ENCODE results near the gene TMC5.

Gene TMC5

DNA sequence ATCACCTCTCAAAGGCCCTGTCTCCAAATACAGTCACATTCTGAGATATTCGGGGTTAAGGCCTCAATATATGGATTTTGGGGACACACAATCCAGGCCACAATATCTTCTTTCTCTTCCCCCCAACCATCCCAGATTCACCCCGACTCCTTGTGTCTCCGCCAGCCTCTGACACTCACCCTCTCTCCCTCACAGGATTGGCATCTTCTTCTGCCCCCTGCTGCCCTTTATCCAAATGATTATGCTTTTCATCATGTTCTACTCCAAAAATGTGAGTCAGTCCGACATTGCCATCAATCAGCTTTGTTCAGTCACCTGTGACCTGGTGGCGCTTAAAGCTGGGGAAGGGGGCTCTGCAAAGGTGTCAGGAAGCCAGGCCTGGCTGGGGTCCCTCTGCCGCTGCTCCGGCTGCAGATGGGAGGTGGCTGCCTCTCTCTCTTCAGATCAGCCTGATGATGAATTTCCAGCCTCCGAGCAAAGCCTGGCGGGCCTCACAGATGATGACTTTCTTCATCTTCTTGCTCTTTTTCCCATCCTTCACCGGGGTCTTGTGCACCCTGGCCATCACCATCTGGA is 69.2 kb downstream of the TMC5 start:
- Histone ChIP-seq H3K36me3 (ENCODE audit: insufficient read depth, low read length) (no peaks in the 10 kb centered on the region), H3K27ac (ENCODE audit: low read depth, low read length) (no peak overlapping the region), H3K9ac (ENCODE audit: low read length) (no peak overlapping the region), H3K4me1 (ENCODE audit: insufficient read depth, low read length) (no peaks in the 10 kb centered on the region), H3K27me3 (ENCODE audit: control insufficient read depth in 1 of 2, insufficient read depth in 2 of 2, low read length in 2 of 2) (no peaks in the 10 kb centered on the region), H3K9me3 (ENCODE audit: low read length) (no peaks in the 10 kb centered on the region), H3K4me3 (ENCODE audit: low read depth in 1 of 2, low read length in 2 of 2) (no peak overlapping the region)

DNA sequence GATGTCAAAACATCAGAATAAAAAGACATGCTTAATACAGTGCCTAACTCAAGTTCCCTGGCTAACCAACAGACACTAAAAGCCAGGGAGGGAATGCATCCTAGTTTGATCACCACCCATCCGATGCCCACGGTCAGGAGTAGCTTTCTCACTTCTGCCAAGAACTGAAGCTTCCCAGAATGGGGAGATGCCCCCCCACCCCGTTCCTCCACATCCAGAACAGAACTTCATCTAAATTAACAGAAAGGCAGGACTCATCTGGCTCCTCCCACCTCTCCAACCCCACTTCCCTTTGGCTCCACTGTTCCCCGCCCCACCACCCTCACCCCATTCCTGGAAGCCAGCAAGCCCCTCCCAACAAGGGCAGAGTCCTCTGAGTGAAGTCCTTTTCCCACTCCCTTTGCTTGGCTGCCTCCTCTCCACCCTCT is 70.5 kb downstream of the TMC5 start:
- no peaks in the 10 kb centered on the region for H3K36me3 ChIP-seq (ENCODE audit: insufficient read depth, low read length)
- no peaks in the 10 kb centered on the region for H3K9me3 ChIP-seq (ENCODE audit: low read length)
- H3K27ac ChIP-seq (ENCODE audit: low read depth, low read length) = no peak overlapping the region
- no peak overlapping the region for H3K4me3 ChIP-seq (ENCODE audit: low read depth in 1 of 2, low read length in 2 of 2)
- no peak overlapping the region for H3K9ac ChIP-seq (ENCODE audit: low read length)
- no peaks in the 10 kb centered on the region for H3K27me3 ChIP-seq (ENCODE audit: control insufficient read depth in 1 of 2, insufficient read depth in 2 of 2, low read length in 2 of 2)
- H3K4me1 ChIP-seq (ENCODE audit: insufficient read depth, low read length) = no peaks in the 10 kb centered on the region

DNA sequence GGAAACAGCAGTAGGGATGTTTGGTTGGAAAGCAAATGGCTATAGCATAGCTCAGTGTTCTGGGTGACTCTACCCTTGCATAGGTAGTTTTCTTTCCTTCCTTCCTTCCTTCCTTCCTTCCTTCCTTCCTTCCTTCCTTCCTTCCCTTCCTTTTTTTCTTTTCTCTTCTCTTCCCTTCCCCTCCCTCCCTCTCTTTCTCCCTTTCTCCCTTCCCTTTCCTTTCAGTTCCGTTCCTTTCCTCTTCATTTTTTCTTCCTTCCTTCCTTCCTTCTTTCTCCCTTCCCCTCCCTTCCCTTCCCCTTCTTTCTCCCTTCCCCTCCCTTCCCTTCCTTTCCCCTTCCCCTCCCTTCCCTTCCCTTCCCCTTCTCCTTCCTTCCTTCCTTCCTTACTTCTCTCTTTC is 72.9 kb downstream of the TMC5 start:
- no peaks in the 10 kb centered on the region for H3K4me1 ChIP-seq (ENCODE audit: insufficient read depth, low read length)
- H3K36me3 ChIP-seq (ENCODE audit: insufficient read depth, low read length) = no peaks in the 10 kb centered on the region

DNA sequence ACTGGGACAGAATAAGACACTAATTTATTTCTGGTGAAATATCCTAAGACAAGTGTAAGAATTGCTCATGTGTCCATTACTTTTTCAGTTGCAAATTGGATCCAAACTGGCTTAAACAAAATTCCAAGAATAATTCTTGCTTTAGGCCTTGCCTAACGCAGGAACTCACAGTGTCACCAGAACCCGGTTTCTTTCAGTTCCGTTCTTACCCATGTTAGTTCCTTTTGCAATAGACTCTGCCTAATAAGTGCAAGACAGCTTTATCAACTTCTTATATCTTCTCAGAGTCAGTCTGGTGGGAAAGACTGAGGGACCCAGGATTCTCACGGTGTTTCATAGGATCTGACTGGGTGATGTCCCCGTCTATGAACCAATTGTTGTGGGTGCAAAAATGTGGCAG is 79.5 kb downstream of the TMC5 start:
- Histone ChIP-seq H3K27ac (ENCODE audit: low read depth, low read length) (no peak overlapping the region), H3K9me3 (ENCODE audit: low read length) (no peaks in the 10 kb centered on the region), H3K27me3 (ENCODE audit: control insufficient read depth in 1 of 2, insufficient read depth in 2 of 2, low read length in 2 of 2) (no peaks in the 10 kb centered on the region), H3K9ac (ENCODE audit: low read length) (no peak overlapping the region), H3K4me3 (ENCODE audit: low read depth in 1 of 2, low read length in 2 of 2) (no peak overlapping the region), H3K4me1 (ENCODE audit: insufficient read depth, low read length) (no peaks in the 10 kb centered on the region), H3K36me3 (ENCODE audit: insufficient read depth, low read length) (peaks cover 13% of the 10 kb centered on the region)

More for the DNA sequence above, 72.9 kb downstream of the TMC5 start:
- Histone ChIP-seq H3K9ac (ENCODE audit: low read length) (no peak overlapping the region), H3K4me3 (ENCODE audit: low read depth in 1 of 2, low read length in 2 of 2) (no peak overlapping the region), H3K27ac (ENCODE audit: low read depth, low read length) (no peak overlapping the region), H3K9me3 (ENCODE audit: low read length) (no peaks in the 10 kb centered on the region), H3K27me3 (ENCODE audit: control insufficient read depth in 1 of 2, insufficient read depth in 2 of 2, low read length in 2 of 2) (no peaks in the 10 kb centered on the region)

DNA sequence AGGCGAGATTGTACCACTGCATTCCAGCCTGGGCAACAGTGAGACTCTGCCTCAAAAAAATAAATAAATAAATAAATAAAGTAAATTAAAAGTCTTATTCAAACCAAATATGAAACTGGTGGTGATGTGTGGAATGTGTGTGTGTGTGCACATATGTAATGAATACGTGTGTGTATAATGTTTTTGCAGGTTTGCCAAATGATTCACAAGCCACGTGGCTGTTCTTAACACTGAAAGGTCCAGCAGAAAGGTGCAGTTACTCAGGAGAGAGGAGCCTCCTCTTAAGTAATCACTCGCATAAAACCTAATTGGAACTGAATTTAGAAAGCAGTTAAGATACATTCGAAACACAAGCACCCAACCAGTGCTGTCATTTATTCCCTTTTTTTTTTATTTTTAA is 81.3 kb downstream of the TMC5 start:
- Histone ChIP-seq H3K27ac (ENCODE audit: low read depth, low read length) (no peak overlapping the region), H3K4me1 (ENCODE audit: insufficient read depth, low read length) (no peaks in the 10 kb centered on the region), H3K9ac (ENCODE audit: low read length) (no peak overlapping the region), H3K9me3 (ENCODE audit: low read length) (no peaks in the 10 kb centered on the region), H3K36me3 (ENCODE audit: insufficient read depth, low read length) (peaks cover 27% of the 10 kb centered on the region), H3K27me3 (ENCODE audit: control insufficient read depth in 1 of 2, insufficient read depth in 2 of 2, low read length in 2 of 2) (no peaks in the 10 kb centered on the region), H3K4me3 (ENCODE audit: low read depth in 1 of 2, low read length in 2 of 2) (no peak overlapping the region)

DNA sequence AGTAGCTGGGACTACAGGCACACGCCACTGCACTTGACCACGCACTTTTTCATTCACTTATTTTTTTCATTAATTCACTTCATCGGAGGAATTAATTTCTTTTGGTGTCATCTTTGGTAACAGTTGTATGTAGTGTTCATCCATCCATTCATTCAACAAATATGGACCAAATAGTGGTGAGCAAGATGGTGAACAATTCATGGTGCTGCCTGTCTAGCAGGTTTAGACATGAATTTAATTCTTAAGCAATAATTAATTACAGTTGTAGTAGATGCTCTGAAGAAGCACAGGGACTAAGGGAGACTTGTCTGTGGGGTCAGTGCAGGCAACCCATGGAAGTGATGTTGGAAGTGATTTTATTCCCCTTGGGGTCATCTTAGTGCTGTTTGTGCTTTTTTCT is 81.8 kb downstream of the TMC5 start:
- Histone ChIP-seq H3K4me3 (ENCODE audit: low read depth in 1 of 2, low read length in 2 of 2) (no peak overlapping the region), H3K4me1 (ENCODE audit: insufficient read depth, low read length) (no peaks in the 10 kb centered on the region), H3K9me3 (ENCODE audit: low read length) (no peaks in the 10 kb centered on the region), H3K36me3 (ENCODE audit: insufficient read depth, low read length) (peaks cover 29% of the 10 kb centered on the region), H3K27ac (ENCODE audit: low read depth, low read length) (no peak overlapping the region), H3K9ac (ENCODE audit: low read length) (no peak overlapping the region), H3K27me3 (ENCODE audit: control insufficient read depth in 1 of 2, insufficient read depth in 2 of 2, low read length in 2 of 2) (no peaks in the 10 kb centered on the region)

DNA sequence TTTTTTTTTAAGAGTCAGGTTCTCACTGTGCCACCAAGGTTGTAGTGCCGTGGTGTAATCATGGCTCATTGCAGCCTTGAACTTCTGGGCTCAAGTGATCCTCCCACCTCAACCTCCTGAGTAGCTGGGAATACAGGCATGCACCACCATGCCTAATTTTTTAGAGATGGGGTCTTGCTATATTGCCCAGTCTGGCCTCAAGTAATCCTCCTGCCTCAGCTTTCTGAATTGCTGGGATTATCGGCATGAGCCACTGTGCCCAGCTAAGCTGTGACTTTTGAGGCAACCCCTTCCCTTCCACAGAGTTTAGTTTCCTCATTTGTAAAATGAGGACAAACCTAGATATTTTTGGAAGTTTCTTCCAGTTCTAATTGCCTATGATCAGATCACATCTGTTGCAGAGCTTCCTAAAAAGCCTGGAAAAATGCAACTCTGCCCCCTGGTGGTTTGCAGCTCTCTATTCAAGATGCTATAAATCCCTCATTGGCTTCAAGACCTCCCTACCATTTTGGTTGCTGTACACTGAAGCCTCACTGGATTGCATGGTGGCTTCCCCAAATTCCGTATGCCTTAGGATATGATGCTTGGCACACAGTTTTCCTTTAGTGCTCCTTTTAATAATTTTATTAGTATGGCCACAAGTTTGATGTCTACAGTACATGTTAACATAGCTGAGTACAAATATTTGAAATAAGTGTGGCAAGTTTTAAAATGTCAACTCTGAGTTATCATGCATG is 84.9 kb downstream of the TMC5 start:
- no peak overlapping the region for H3K27ac ChIP-seq (ENCODE audit: low read depth, low read length)
- no peaks in the 10 kb centered on the region for H3K9me3 ChIP-seq (ENCODE audit: low read length)
- H3K4me1 ChIP-seq (ENCODE audit: insufficient read depth, low read length) = no peaks in the 10 kb centered on the region
- no peaks in the 10 kb centered on the region for H3K27me3 ChIP-seq (ENCODE audit: control insufficient read depth in 1 of 2, insufficient read depth in 2 of 2, low read length in 2 of 2)
- no peak overlapping the region for H3K9ac ChIP-seq (ENCODE audit: low read length)
- no peak overlapping the region for H3K4me3 ChIP-seq (ENCODE audit: low read depth in 1 of 2, low read length in 2 of 2)
- H3K36me3 ChIP-seq (ENCODE audit: insufficient read depth, low read length) = peaks cover 44% of the 10 kb centered on the region

DNA sequence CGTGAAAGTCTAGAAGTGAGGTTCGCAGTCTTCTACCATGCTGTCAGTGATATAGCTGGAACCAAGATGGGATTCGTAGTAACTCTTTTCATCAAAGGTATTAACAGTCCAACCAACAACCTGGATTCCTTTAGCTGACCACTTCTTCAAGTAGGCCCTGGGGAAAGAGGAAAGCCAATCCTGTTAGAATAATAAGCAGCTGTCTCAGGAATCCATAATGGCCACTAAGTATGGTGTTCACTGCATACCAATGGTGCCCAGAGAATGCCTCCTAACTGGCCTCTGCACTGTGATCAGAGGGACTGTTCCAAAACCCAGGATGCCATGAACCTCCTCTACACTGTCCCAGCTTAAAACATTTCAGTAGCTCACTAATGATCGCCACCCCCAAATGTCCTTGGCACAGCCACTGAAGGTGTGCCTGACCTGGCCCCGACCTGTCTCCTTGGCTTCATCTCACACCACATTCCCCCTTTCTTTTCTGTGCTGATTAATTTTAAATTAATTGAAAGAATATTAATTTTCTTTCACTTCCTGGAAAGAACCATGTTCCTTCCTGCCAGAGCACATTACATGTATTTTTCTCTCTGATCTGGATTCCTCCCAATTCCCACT is 85.9 kb downstream of the TMC5 start:
- no peaks in the 10 kb centered on the region for H3K9me3 ChIP-seq (ENCODE audit: low read length)
- H3K4me3 ChIP-seq (ENCODE audit: low read depth in 1 of 2, low read length in 2 of 2) = no peak overlapping the region
- H3K27me3 ChIP-seq (ENCODE audit: control insufficient read depth in 1 of 2, insufficient read depth in 2 of 2, low read length in 2 of 2) = no peaks in the 10 kb centered on the region
- H3K4me1 ChIP-seq (ENCODE audit: insufficient read depth, low read length) = no peaks in the 10 kb centered on the region
- H3K36me3 ChIP-seq (ENCODE audit: insufficient read depth, low read length) = peaks cover 47% of the 10 kb centered on the region
- H3K27ac ChIP-seq (ENCODE audit: low read depth, low read length) = no peak overlapping the region
- H3K9ac ChIP-seq (ENCODE audit: low read length) = no peak overlapping the region

DNA sequence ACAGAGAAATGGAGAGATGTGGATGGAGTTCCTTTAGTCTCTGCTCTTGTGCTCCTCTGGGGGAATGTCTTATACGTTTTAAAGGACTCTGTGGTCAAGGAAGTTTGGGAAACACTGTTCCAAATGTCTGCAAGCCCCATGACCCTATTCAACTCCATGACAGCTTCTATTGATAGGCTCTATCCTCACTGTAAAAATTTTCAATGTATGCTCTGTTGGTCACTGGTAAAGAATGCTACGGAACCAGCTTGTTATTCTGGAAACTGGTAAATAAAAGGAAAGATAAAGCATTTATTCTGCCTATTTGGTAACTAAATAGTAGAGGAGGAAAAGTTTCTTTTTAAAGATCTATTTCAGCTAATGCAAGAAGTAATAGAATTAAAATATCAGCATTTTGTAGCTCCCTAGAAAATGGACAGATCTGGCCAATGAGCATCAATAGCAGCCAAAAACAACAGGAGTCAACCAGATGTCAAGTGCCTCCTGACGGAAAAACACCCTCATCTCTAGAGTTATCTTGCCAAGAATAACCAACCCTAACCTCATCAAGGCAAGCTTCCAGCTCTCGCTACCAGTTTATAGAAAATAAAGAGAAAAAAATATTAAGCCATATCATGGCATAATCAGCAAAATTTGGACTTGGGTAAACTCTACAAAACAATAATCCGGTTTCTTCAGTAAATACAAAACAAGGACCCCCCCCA is 88.1 kb downstream of the TMC5 start:
- Histone ChIP-seq H3K36me3 (ENCODE audit: insufficient read depth, low read length) (peaks cover 45% of the 10 kb centered on the region), H3K9ac (ENCODE audit: low read length) (no peak overlapping the region), H3K27ac (ENCODE audit: low read depth, low read length) (no peak overlapping the region), H3K9me3 (ENCODE audit: low read length) (no peaks in the 10 kb centered on the region), H3K4me1 (ENCODE audit: insufficient read depth, low read length) (no peaks in the 10 kb centered on the region), H3K4me3 (ENCODE audit: low read depth in 1 of 2, low read length in 2 of 2) (no peak overlapping the region), H3K27me3 (ENCODE audit: control insufficient read depth in 1 of 2, insufficient read depth in 2 of 2, low read length in 2 of 2) (no peaks in the 10 kb centered on the region)

DNA sequence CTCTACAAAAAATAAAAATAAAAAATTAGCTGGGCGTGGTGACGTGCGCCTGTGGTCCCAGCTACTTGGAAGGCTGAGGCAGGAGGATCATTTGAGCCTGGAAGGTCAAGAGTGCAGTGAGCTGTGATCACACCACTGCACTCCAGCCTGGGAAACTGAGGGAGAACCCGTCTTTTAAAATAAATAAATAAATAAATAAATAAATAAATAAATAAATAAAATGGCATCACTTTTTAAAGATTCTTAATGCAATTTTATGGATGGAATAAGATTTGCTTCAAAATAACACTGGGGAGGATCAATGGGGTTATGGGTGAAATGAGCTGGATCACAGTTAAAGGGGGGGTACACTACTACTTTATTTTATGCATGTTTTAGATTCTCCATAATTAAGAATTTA is 89.3 kb downstream of the TMC5 start:
- Histone ChIP-seq H3K9me3 (ENCODE audit: low read length) (no peaks in the 10 kb centered on the region), H3K4me1 (ENCODE audit: insufficient read depth, low read length) (no peaks in the 10 kb centered on the region), H3K27me3 (ENCODE audit: control insufficient read depth in 1 of 2, insufficient read depth in 2 of 2, low read length in 2 of 2) (no peaks in the 10 kb centered on the region), H3K9ac (ENCODE audit: low read length) (no peak overlapping the region), H3K36me3 (ENCODE audit: insufficient read depth, low read length) (peaks cover 37% of the 10 kb centered on the region), H3K4me3 (ENCODE audit: low read depth in 1 of 2, low read length in 2 of 2) (no peak overlapping the region), H3K27ac (ENCODE audit: low read depth, low read length) (no peak overlapping the region)

DNA sequence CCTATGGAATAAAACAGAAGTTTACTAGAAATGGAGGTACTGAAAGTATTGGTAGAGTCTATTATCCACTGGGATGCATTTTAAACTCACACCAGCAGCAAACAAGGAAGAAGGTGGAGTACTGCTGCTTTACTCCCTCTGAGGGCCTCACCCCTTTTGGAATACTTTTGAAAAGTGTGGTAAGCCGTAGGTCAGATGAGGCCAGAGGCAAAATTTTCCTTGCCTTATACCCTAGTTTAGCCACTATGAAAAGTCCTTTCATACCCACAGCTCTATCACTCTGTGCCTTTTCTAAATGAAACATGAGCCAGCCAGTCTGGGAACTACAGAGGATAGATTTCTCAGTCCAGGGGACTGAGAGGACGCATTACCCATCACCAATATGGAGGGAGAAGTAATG is 90.2 kb downstream of the TMC5 start:
- Histone ChIP-seq H3K36me3 (ENCODE audit: insufficient read depth, low read length) (peaks cover 34% of the 10 kb centered on the region), H3K27ac (ENCODE audit: low read depth, low read length) (no peak overlapping the region)

More for the DNA sequence above, 90.2 kb downstream of the TMC5 start:
- Histone ChIP-seq H3K27me3 (ENCODE audit: control insufficient read depth in 1 of 2, insufficient read depth in 2 of 2, low read length in 2 of 2) (no peaks in the 10 kb centered on the region), H3K4me1 (ENCODE audit: insufficient read depth, low read length) (no peaks in the 10 kb centered on the region), H3K4me3 (ENCODE audit: low read depth in 1 of 2, low read length in 2 of 2) (no peak overlapping the region), H3K9ac (ENCODE audit: low read length) (no peak overlapping the region), H3K9me3 (ENCODE audit: low read length) (no peaks in the 10 kb centered on the region)
